ENCODE data around the gene CSF1R. TPM values are rescaled to one million over a fixed set of nuclear protein-coding genes. Genes with fewer than 3 reads are reported as not detected.

Gene CSF1R
- total RNA-seq (2022; extraction: Qiagen RNA extraction): 0.15 to 0.31 TPM (median 0.20 TPM) in 5 replicates

DNA sequence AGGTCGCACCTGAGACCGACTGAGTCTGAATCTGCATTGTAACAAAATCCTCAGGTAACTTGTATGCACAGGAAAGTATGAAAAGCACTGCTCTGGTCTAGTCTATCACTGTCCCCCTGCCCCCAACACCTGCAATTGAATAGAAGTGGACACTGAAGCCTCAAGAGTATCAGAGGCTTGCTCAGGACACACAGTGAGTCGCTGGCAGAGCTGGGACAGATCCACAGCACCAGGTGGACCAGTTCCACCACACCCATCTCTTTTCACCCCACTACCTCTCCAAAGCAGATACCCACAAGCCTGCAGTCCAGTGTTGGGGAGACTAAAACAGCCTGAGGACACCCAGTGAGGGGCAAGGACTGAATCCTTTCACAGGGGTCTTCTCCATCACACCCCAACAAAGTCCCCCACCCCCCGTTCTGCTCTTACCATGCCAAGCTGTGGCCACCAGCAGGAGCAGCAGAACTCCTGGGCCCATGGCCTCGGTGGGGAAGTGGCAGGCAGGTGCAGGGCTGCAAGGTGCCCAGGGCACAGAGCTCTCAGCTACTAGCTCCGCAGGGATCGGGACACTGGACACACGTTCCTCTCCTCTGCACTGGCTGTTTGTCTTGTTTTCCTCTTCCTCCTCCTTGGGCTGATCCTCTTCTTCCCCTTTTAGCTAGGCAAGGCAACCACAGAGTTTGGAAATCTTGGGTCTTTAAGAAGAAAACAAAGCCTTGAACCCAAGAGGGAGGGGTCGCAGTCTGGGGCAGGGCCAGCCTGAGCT lies at the start of gene CSF1R:
CSF1R (minus strand) TSS at position 605 of the 766 bp plus-strand sequence; CDS start at position 478, 127 bp downstream.

Other genes with a start within 250 kb of the CSF1R start
- gene PDE6A, start 141.8 kb downstream of the CSF1R start, total RNA-seq (2022; extraction: Qiagen RNA extraction): 0.22 to 0.37 TPM (median 0.29 TPM) in 5 replicates
- 46.0 to 63.2 TPM (median 59.8 TPM) in 5 replicates for gene SLC26A2, start 125.8 kb downstream of the CSF1R start, total RNA-seq (2022; extraction: Qiagen RNA extraction)
- gene TIGD6, start 85.9 kb downstream of the CSF1R start, total RNA-seq (2022; extraction: Qiagen RNA extraction): 5.0 to 6.1 TPM (median 5.3 TPM) in 5 replicates
- gene HMGXB3, start 85.8 kb downstream of the CSF1R start, total RNA-seq (2022; extraction: Qiagen RNA extraction): 30.6 to 34.7 TPM (median 32.9 TPM) in 5 replicates
- gene PDGFRB, start 69.3 kb upstream of the CSF1R start, total RNA-seq (2022; extraction: Qiagen RNA extraction): 0.11 to 0.80 TPM (median 0.22 TPM) in 5 replicates
- gene CDX1, start 80.2 kb upstream of the CSF1R start, total RNA-seq (2022; extraction: Qiagen RNA extraction): 0.06 to 0.07 TPM in 2 of 5 replicates, not detected in the others
- gene SLC6A7, start 103.5 kb upstream of the CSF1R start, total RNA-seq (2022; extraction: Qiagen RNA extraction): 0.02 to 0.03 TPM in 2 of 5 replicates, not detected in the others
- gene CAMK2A, start 203.2 kb upstream of the CSF1R start, total RNA-seq (2022; extraction: Qiagen RNA extraction): 0.56 to 0.80 TPM (median 0.69 TPM) in 5 replicates
- 30.6 to 37.4 TPM (median 32.4 TPM) in 5 replicates for gene ARSI, start 216.4 kb upstream of the CSF1R start, total RNA-seq (2022; extraction: Qiagen RNA extraction)

All from A549 treated with AZD2906 at 1 μM for 4 hours (cell line).